Measurements from ENCODE around the gene SCO1.

DNA sequence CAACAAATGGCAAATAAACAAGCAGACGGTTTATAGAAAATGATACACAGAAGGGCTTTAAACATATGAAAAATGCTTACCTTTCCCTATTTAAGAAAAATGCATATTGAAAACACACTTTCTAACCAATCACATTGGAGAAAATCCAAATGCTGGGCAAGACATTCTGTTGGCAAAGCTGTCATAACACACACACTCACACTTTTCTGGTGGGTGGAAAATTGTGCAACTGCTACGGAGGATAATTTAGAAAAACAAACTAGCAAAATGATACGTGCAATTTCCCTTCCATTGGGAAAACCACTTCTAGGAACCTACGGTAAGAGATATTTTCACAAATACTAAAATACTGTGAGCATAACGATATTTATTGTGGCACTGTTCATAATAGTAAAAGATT lies 30.4 kb downstream of the SCO1 start:
- TF ChIP-seq POLR2A (IDR thresholded peaks at IDR 0.05) (no peak), POLR2AphosphoS5 (IDR thresholded peaks at IDR 0.05) (no peak)
- TF ChIP-seq, protein P1, sequence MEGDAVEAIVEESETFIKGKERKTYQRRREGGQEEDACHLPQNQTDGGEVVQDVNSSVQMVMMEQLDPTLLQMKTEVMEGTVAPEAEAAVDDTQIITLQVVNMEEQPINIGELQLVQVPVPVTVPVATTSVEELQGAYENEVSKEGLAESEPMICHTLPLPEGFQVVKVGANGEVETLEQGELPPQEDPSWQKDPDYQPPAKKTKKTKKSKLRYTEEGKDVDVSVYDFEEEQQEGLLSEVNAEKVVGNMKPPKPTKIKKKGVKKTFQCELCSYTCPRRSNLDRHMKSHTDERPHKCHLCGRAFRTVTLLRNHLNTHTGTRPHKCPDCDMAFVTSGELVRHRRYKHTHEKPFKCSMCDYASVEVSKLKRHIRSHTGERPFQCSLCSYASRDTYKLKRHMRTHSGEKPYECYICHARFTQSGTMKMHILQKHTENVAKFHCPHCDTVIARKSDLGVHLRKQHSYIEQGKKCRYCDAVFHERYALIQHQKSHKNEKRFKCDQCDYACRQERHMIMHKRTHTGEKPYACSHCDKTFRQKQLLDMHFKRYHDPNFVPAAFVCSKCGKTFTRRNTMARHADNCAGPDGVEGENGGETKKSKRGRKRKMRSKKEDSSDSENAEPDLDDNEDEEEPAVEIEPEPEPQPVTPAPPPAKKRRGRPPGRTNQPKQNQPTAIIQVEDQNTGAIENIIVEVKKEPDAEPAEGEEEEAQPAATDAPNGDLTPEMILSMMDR (IDR thresholded peaks at IDR 0.05): no peak

All from stomach (tissue), 4 donors.